Measurements from ENCODE around the gene DUSP22. TPM values are rescaled to one million over a fixed set of nuclear protein-coding genes. Genes with fewer than 3 reads are reported as not detected.

Gene DUSP22
- total and polyA plus RNA-seq, 2 donors (not counting 1 experiment from before 2014, with no cell fraction given): 10.9 to 13.7 TPM

- Histone ChIP-seq H3K9ac (ENCODE audit: insufficient read depth, low read length) (no peak overlapping the region), H3K4me2 (ENCODE audit: extremely low read depth, insufficient read depth, low read length) (no peak overlapping the region), H3K9me3 (ENCODE audit: control insufficient read depth, insufficient read depth, low read depth, low read length) (no peaks in the 10 kb centered on the region), H3K27ac (ENCODE audit: insufficient read depth, low read length) (no peak overlapping the region), H3K36me3 (ENCODE audit: control insufficient read depth, insufficient read depth, low read length) (no peaks in the 10 kb centered on the region), H3K79me2 (ENCODE audit: control insufficient read depth, insufficient read depth, low read length) (no peaks in the 10 kb centered on the region), H2AFZ (ENCODE audit: low read length) (no peak overlapping the region), H3K4me3 (replicated peaks in 1 of 4; ENCODE audit: control extremely low read depth in 1 of 4, insufficient read depth in 1 of 4, low read depth in 3 of 4, low read length in 4 of 4) (no peak overlapping the region), H4K20me1 (ENCODE audit: control insufficient read depth, extremely low read depth, insufficient read depth, low read length) (no peaks in the 10 kb centered on the region), H3K4me1 (ENCODE audit: control insufficient read depth, extremely low read depth, insufficient read depth, low read length) (no peaks in the 10 kb centered on the region), H3K27me3 (ENCODE audit: control insufficient read depth, insufficient read depth, low read length) (no peaks in the 10 kb centered on the region)
- TF ChIP-seq, protein P1, sequence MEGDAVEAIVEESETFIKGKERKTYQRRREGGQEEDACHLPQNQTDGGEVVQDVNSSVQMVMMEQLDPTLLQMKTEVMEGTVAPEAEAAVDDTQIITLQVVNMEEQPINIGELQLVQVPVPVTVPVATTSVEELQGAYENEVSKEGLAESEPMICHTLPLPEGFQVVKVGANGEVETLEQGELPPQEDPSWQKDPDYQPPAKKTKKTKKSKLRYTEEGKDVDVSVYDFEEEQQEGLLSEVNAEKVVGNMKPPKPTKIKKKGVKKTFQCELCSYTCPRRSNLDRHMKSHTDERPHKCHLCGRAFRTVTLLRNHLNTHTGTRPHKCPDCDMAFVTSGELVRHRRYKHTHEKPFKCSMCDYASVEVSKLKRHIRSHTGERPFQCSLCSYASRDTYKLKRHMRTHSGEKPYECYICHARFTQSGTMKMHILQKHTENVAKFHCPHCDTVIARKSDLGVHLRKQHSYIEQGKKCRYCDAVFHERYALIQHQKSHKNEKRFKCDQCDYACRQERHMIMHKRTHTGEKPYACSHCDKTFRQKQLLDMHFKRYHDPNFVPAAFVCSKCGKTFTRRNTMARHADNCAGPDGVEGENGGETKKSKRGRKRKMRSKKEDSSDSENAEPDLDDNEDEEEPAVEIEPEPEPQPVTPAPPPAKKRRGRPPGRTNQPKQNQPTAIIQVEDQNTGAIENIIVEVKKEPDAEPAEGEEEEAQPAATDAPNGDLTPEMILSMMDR (conservative IDR thresholded peaks at IDR 0.05 in 1 of 2, IDR thresholded peaks at IDR 0.05 in 1 of 2; ENCODE audit: low read depth in 1 of 2, low read length in 2 of 2): no peak
- TF ChIP-seq EZH2 (IDR thresholded peaks at IDR 0.05; ENCODE audit: low read length, missing control alignments): no peak
- DNase-seq (ENCODE audit: low read depth in 2 of 2): no peak
Measured at GRCh38 chr6:256169-256568, 36.1 kb upstream of the DUSP22 start.

DNA sequence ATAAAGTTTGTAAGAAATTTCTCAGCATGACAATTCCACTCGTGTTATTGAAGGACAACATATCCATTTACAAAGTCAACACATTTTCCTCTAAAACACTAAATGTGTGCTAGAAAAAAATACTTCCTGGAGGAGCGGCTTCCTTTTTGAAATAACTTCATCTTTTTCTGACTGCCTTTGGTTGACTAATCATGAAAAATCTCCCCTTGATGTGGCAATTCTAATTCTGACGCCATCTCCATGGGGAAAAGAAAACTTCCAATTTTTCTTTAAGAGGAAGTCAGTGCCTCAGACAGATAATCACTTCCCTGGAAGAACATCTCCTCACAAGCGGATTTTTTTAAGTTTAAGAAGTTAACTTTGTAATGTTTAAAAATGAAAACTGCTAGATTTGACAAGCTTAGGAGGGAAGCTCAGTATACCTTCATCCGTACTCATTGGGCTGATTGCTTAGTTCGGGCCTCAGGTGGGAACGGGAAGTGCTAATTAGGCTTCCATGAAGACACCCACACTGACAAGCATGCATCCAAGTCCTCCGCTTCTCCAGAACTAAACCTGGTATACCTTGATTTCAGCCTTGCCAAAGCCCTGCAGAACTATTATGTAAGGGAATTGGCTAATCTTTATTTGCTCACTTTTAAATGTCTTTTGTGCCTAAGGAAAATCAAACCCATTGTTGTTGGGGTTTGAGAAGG is 35.1 kb upstream of the DUSP22 start:
- peak in 1 of 2 donors; percentile 29 for DNase-seq (ENCODE audit: low read depth in 2 of 2)
- Histone ChIP-seq H3K9ac (ENCODE audit: insufficient read depth, low read length) (no peak overlapping the region), H3K79me2 (ENCODE audit: control insufficient read depth, insufficient read depth, low read length) (no peaks in the 10 kb centered on the region), H3K9me3 (ENCODE audit: control insufficient read depth, insufficient read depth, low read depth, low read length) (no peaks in the 10 kb centered on the region), H3K36me3 (ENCODE audit: control insufficient read depth, insufficient read depth, low read length) (no peaks in the 10 kb centered on the region), H2AFZ (ENCODE audit: low read length) (no peak overlapping the region), H3K4me1 (ENCODE audit: control insufficient read depth, extremely low read depth, insufficient read depth, low read length) (no peaks in the 10 kb centered on the region), H3K27ac (ENCODE audit: insufficient read depth, low read length) (no peak overlapping the region), H3K27me3 (ENCODE audit: control insufficient read depth, insufficient read depth, low read length) (no peaks in the 10 kb centered on the region), H3K4me2 (ENCODE audit: extremely low read depth, insufficient read depth, low read length) (no peak overlapping the region), H3K4me3 (replicated peaks in 1 of 4; ENCODE audit: control extremely low read depth in 1 of 4, insufficient read depth in 1 of 4, low read depth in 3 of 4, low read length in 4 of 4) (no peak overlapping the region), H4K20me1 (ENCODE audit: control insufficient read depth, extremely low read depth, insufficient read depth, low read length) (no peaks in the 10 kb centered on the region)
- TF ChIP-seq EZH2 (IDR thresholded peaks at IDR 0.05; ENCODE audit: low read length, missing control alignments): no peak
- TF ChIP-seq, protein P1 (conservative IDR thresholded peaks at IDR 0.05 in 1 of 2, IDR thresholded peaks at IDR 0.05 in 1 of 2; ENCODE audit: low read depth in 1 of 2, low read length in 2 of 2): no peak

DNA sequence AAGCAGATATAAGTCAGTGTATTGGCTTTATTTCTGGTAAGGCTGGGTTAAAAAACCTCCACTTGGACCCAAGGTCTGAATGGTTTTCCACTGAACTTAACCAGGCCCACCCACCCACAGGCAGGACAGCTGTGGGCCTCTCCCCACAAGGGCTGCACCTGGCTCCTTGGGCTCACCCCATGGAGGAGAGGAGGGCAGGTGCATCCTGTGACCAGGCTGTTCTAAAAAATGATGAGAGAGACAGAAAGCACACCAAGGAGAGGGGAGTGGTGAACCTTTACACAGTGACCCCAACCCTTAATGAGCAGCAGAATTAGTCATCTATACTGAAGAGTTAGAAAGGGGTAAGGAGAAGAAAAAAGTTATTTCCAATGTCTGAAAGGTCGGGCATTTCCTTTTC is 34.5 kb upstream of the DUSP22 start:
- Histone ChIP-seq H3K4me2 (ENCODE audit: extremely low read depth, insufficient read depth, low read length) (no peak overlapping the region), H3K4me1 (ENCODE audit: control insufficient read depth, extremely low read depth, insufficient read depth, low read length) (no peaks in the 10 kb centered on the region), H3K9me3 (ENCODE audit: control insufficient read depth, insufficient read depth, low read depth, low read length) (no peaks in the 10 kb centered on the region), H3K27ac (ENCODE audit: insufficient read depth, low read length) (no peak overlapping the region), H2AFZ (ENCODE audit: low read length) (no peak overlapping the region), H3K36me3 (ENCODE audit: control insufficient read depth, insufficient read depth, low read length) (no peaks in the 10 kb centered on the region), H4K20me1 (ENCODE audit: control insufficient read depth, extremely low read depth, insufficient read depth, low read length) (no peaks in the 10 kb centered on the region), H3K79me2 (ENCODE audit: control insufficient read depth, insufficient read depth, low read length) (no peaks in the 10 kb centered on the region), H3K27me3 (ENCODE audit: control insufficient read depth, insufficient read depth, low read length) (no peaks in the 10 kb centered on the region), H3K9ac (ENCODE audit: insufficient read depth, low read length) (no peak overlapping the region), H3K4me3 (replicated peaks in 1 of 4; ENCODE audit: control extremely low read depth in 1 of 4, insufficient read depth in 1 of 4, low read depth in 3 of 4, low read length in 4 of 4) (no peak overlapping the region)
- no peak for DNase-seq (ENCODE audit: low read depth in 2 of 2)
- TF ChIP-seq EZH2 (IDR thresholded peaks at IDR 0.05; ENCODE audit: low read length, missing control alignments): no peak
- TF ChIP-seq, protein P1 (conservative IDR thresholded peaks at IDR 0.05 in 1 of 2, IDR thresholded peaks at IDR 0.05 in 1 of 2; ENCODE audit: low read depth in 1 of 2, low read length in 2 of 2): no peak
